ENCODE measurements around the gene BMX.

- TF ChIP-seq CTCF (IDR thresholded peaks at IDR 0.05) (no peak), POLR2A (IDR thresholded peaks at IDR 0.05) (no peak)
Measured at GRCh38 chrX:15500497-15500966, at the start of gene BMX.

All from adrenal gland (tissue), 5 donors.